ENCODE measurements around the gene BDP1. TPM values are rescaled to one million over a fixed set of nuclear protein-coding genes. Genes with fewer than 3 reads are reported as not detected.

The BDP1 gene
- total RNA-seq, 1 experiment from 2014 or later: 22.0 TPM

DNA sequence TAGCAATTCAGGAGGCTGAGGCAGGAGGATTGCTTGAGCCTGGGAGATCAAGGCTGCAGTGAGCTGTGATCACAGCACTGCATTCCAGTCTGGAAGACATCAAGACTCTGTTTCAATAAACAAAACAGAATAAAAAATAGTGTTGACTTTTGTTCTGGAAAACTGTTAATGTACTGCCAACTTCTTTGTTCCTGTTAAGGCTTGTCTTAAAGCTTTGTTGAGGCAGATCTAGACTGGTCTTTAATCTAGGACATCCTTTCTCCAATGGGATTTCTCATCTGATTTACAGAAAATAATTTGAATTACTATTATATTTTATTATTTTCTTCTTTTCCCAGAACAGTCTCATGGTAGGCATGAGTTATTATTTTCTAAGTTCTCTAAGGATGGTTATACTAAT lies 26.0 kb downstream of the BDP1 start:
- H3K9me2 ChIP-seq (ENCODE audit: insufficient read depth): no peaks in the 10 kb centered on the region
- intact Hi-C loops (cut with micrococcal nuclease): no loop called here
- no TSS peak for BruUV-seq (replicated peaks)
- H3K9me3 ChIP-seq (ENCODE audit: control insufficient read depth in 1 of 2, insufficient read depth in 1 of 2, low read depth in 1 of 2, low read length in 2 of 2): no peaks in the 10 kb centered on the region
- H3K9ac ChIP-seq (ENCODE audit: low read length): no peak overlapping the region
- H3K79me2 ChIP-seq (ENCODE audit: insufficient read depth, low read length): peaks cover 31% of the 10 kb centered on the region
- peaks cover 13 to 24% of the 10 kb centered on the region in 2 experiments for H3K36me3 ChIP-seq (ENCODE audit: control insufficient read depth in 1 of 2, insufficient read depth in 2 of 2, low read length in 2 of 2)
- RAD21 ChIA-PET (ENCODE audit: low non-redundant PET in 1 of 2, low total read pairs in 2 of 2, uncharacterized antibody in 2 of 2, unreplicated experiment in 2 of 2): no interaction called here
- POLR2A ChIA-PET: no interaction called here
- DNase-seq (ENCODE audit: low read depth, low spot score): no peak
- peak overlapping the region; percentile 65 for H3K27ac ChIP-seq (ENCODE audit: low read depth, low read length)
- TF ChIP-seq, protein P1, sequence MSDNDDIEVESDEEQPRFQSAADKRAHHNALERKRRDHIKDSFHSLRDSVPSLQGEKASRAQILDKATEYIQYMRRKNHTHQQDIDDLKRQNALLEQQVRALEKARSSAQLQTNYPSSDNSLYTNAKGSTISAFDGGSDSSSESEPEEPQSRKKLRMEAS (IDR thresholded peaks at IDR 0.05): no peak
- TF ChIP-seq SP1 (IDR thresholded peaks at IDR 0.05; ENCODE audit: low read depth): no peak
- TF ChIP-seq EZH2phosphoT487 (IDR thresholded peaks at IDR 0.05; ENCODE audit: borderline replicate concordance): no peak
- no peak for TF ChIP-seq ZNF274 (IDR thresholded peaks at IDR 0.05; ENCODE audit: low read depth, low read length)
- TF ChIP-seq CBX3 (IDR thresholded peaks at IDR 0.05; ENCODE audit: low read depth): no peak
- TF ChIP-seq, protein P2, sequence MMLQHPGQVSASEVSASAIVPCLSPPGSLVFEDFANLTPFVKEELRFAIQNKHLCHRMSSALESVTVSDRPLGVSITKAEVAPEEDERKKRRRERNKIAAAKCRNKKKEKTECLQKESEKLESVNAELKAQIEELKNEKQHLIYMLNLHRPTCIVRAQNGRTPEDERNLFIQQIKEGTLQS (IDR thresholded peaks at IDR 0.05): no peak
- TF ChIP-seq EGR1 (IDR thresholded peaks at IDR 0.05; ENCODE audit: low read depth): no peak
- peak; percentile 4; the same call in 1 of the 2 replicates for ATAC-seq
- peaks cover 33 to 38% of the 10 kb centered on the region in 2 experiments for H3K4me1 ChIP-seq (ENCODE audit: control insufficient read depth in 1 of 2, insufficient read depth in 2 of 2, low read length in 2 of 2)
- H3K27me3 ChIP-seq (ENCODE audit: insufficient read depth, low read length): no peaks in the 10 kb centered on the region
- H4K20me1 ChIP-seq (ENCODE audit: insufficient read depth): peaks cover 4% of the 10 kb centered on the region; the same call in 1 of the 2 replicates
- H3K4me3 ChIP-seq (replicated peaks in 1 of 2; ENCODE audit: low read depth in 1 of 2, low read length in 2 of 2): no peak overlapping the region
- peak overlapping the region; percentile 65; the same call in 1 of the 2 replicates for H3K4me2 ChIP-seq (ENCODE audit: low read length)
- CTCF ChIA-PET: no interaction called here
- H2AFZ ChIP-seq (ENCODE audit: low read depth, low read length, poor library complexity, severe bottlenecking): no peak overlapping the region

DNA sequence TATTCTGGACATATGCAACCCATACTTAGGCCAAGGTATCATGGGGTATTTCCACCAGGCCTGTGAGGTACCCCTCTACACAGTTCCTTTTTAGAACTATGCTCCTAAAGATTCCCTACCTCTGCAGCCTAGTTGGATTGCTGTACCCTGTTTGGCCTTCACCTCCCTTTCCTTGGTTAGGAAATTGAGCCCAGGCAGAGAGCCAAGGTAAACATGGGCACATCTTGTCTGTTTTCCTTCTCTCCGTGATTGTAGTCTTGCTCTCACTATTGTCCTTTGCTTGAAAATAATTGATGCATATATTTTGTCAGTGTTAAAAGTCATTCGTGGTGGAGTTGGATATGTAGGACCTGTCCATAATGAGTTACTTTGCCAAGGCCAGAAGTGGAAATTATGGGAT lies 26.7 kb downstream of the BDP1 start:
- ATAC-seq (peak; percentile 59), DNase-seq (ENCODE audit: low read depth, low spot score) (no peak)
- Histone ChIP-seq H3K79me2 (ENCODE audit: insufficient read depth, low read length) (peaks cover 28% of the 10 kb centered on the region), H3K36me3 (ENCODE audit: control insufficient read depth in 1 of 2, insufficient read depth in 2 of 2, low read length in 2 of 2) (peaks cover 13 to 24% of the 10 kb centered on the region in 2 experiments), H3K27me3 (ENCODE audit: insufficient read depth, low read length) (no peaks in the 10 kb centered on the region), H4K20me1 (ENCODE audit: insufficient read depth) (peaks cover 4% of the 10 kb centered on the region; the same call in 1 of the 2 replicates), H3K27ac (ENCODE audit: low read depth, low read length) (peak overlapping the region; percentile 65), H3K4me2 (ENCODE audit: low read length) (peak overlapping the region; percentile 65), H3K9me2 (ENCODE audit: insufficient read depth) (no peaks in the 10 kb centered on the region), H3K9ac (ENCODE audit: low read length) (0 out of 2 replicates have a peak overlapping the region, but pooled peaks have one; percentile 13), H3K9me3 (ENCODE audit: control insufficient read depth in 1 of 2, insufficient read depth in 1 of 2, low read depth in 1 of 2, low read length in 2 of 2) (no peaks in the 10 kb centered on the region), H3K4me3 (replicated peaks in 1 of 2; ENCODE audit: low read depth in 1 of 2, low read length in 2 of 2) (0 out of 4 replicates have a peak overlapping the region, but pooled peaks of 1 of the 2 experiments have one; percentile 2), H2AFZ (ENCODE audit: low read depth, low read length, poor library complexity, severe bottlenecking) (no peak overlapping the region), H3K4me1 (ENCODE audit: control insufficient read depth in 1 of 2, insufficient read depth in 2 of 2, low read length in 2 of 2) (peaks cover 33 to 38% of the 10 kb centered on the region in 2 experiments)
- ChIA-PET CTCF (no interaction called here), RAD21 (ENCODE audit: low non-redundant PET in 1 of 2, low total read pairs in 2 of 2, uncharacterized antibody in 2 of 2, unreplicated experiment in 2 of 2) (no interaction called here), POLR2A (no interaction called here)
- intact Hi-C loops (cut with micrococcal nuclease): no loop called here
- no TSS peak for BruUV-seq (replicated peaks)
- 0 out of 2 replicates have a peak, but pooled peaks have one; percentile 8 for TF ChIP-seq CBX3 (IDR thresholded peaks at IDR 0.05; ENCODE audit: low read depth)
- TF ChIP-seq ELF1 (IDR thresholded peaks at IDR 0.05; ENCODE audit: borderline replicate concordance, low read depth): no peak
- TF ChIP-seq JUND (IDR thresholded peaks at IDR 0.05): no peak
- TF ChIP-seq EGR1 (IDR thresholded peaks at IDR 0.05; ENCODE audit: low read depth): no peak
- no peak for TF ChIP-seq RAD21 (IDR thresholded peaks at IDR 0.05; ENCODE audit: low read depth)
- no peak for TF ChIP-seq POLR2A (IDR thresholded peaks at IDR 0.05; ENCODE audit: borderline replicate concordance, extremely low read depth, insufficient read depth, insufficient read length)
- no peak for TF ChIP-seq EZH2 (IDR thresholded peaks at IDR 0.05)
- peak; percentile 21; the same call in 1 of the 2 replicates for TF ChIP-seq SP1 (IDR thresholded peaks at IDR 0.05; ENCODE audit: low read depth)
- TF ChIP-seq YY1 (IDR thresholded peaks at IDR 0.05; ENCODE audit: extremely low read depth, insufficient replicate concordance, low read depth, low read length): no peak
- peak; percentile 54 for TF ChIP-seq CEBPB (IDR thresholded peaks at IDR 0.05; ENCODE audit: low read depth)
- TF ChIP-seq POLR2AphosphoS5 (IDR thresholded peaks at IDR 0.05; ENCODE audit: low read depth, low read length): peak; percentile 27; the same call in 1 of the 2 replicates
- TF ChIP-seq, protein P3, sequence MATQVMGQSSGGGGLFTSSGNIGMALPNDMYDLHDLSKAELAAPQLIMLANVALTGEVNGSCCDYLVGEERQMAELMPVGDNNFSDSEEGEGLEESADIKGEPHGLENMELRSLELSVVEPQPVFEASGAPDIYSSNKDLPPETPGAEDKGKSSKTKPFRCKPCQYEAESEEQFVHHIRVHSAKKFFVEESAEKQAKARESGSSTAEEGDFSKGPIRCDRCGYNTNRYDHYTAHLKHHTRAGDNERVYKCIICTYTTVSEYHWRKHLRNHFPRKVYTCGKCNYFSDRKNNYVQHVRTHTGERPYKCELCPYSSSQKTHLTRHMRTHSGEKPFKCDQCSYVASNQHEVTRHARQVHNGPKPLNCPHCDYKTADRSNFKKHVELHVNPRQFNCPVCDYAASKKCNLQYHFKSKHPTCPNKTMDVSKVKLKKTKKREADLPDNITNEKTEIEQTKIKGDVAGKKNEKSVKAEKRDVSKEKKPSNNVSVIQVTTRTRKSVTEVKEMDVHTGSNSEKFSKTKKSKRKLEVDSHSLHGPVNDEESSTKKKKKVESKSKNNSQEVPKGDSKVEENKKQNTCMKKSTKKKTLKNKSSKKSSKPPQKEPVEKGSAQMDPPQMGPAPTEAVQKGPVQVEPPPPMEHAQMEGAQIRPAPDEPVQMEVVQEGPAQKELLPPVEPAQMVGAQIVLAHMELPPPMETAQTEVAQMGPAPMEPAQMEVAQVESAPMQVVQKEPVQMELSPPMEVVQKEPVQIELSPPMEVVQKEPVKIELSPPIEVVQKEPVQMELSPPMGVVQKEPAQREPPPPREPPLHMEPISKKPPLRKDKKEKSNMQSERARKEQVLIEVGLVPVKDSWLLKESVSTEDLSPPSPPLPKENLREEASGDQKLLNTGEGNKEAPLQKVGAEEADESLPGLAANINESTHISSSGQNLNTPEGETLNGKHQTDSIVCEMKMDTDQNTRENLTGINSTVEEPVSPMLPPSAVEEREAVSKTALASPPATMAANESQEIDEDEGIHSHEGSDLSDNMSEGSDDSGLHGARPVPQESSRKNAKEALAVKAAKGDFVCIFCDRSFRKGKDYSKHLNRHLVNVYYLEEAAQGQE (IDR thresholded peaks at IDR 0.05; ENCODE audit: low read depth): no peak
- TF ChIP-seq SRF (IDR thresholded peaks at IDR 0.05; ENCODE audit: low read depth): no peak
